OCI-LY7 (cell line): Measurements from ENCODE around the gene MYZAP. TPM values are rescaled to one million over a fixed set of nuclear protein-coding genes. Genes with fewer than 3 reads are reported as not detected.

Experiments used
- BruUV-seq: library from RNA; stranded (reverse); fragments of 400-500 nt; replicated peaks from 2 replicates; lab custom pipeline; 2021; lab: Mats Ljungman, UMichigan
- CTCF ChIA-PET: fragments of 300-600 bp; sonication (Branson Sonifier 250); formaldehyde crosslinking; loops from one replicate; lab custom pipeline; 2022; ENCODE audit warnings: antibody characterized with exemption; ENCODE audit not compliant: unreplicated experiment; lab: Charles Lee
- POLR2A ChIA-PET: fragments of 300-600 bp; sonication (Branson Sonifier 250); formaldehyde crosslinking; loops from one replicate; lab custom pipeline; 2022; ENCODE audit warnings: antibody characterized with exemption; lab: Charles Lee
- DNase-seq: peaks from one replicate; pipeline ENCODE4 v3.0.0-alpha.2; 2015; ENCODE audit warnings: low spot score
- H2AFZ ChIP-seq: fragments of 200-600 bp; sonication (generic), shearing (Covaris generic); 2 replicates; pipeline ENCODE4 v1.6.1; 2014; ENCODE audit warnings: mild to moderate bottlenecking, antibody characterized with exemption, low read length, moderate library complexity
- H3K27ac ChIP-seq: fragments of 200-600 bp; sonication (generic); 2 replicates; pipeline ENCODE4 v1.5.1; 2014; ENCODE audit warnings: mixed run types, low read depth, mild to moderate bottlenecking, moderate library complexity, low read length, inconsistent platforms; ENCODE audit not compliant: poor library complexity, severe bottlenecking
- H3K36me3 ChIP-seq: fragments of 200-600 bp; sonication (generic); 2 replicates; pipeline ENCODE4 v1.6.1; 2014; ENCODE audit warnings: mild to moderate bottlenecking, antibody characterized with exemption, low read length, moderate library complexity, mixed read lengths; ENCODE audit not compliant: insufficient read depth
- H3K4me1 ChIP-seq: fragments of 200-600 bp; sonication (generic); 2 replicates; pipeline ENCODE4 v1.5.1; 2014; ENCODE audit warnings: mild to moderate bottlenecking, low read length; ENCODE audit not compliant: insufficient read depth, poor library complexity, severe bottlenecking
- H3K4me2 ChIP-seq: fragments of 200-600 bp; sonication (generic); 2 replicates; pipeline ENCODE4 v1.6.1; 2014; ENCODE audit warnings: mild to moderate bottlenecking, low read length
- H3K4me3 ChIP-seq: fragments of 200-600 bp; sonication (generic); 2 replicates; pipeline ENCODE4 v1.5.1; 2014; ENCODE audit warnings: mild to moderate bottlenecking, low read depth, low read length; ENCODE audit not compliant: poor library complexity, severe bottlenecking
- H3K79me2 ChIP-seq: fragments of 200-600 bp; sonication (generic); 2 replicates; pipeline ENCODE4 v1.6.1; 2016; ENCODE audit warnings: low read depth, mild to moderate bottlenecking, low read length, moderate library complexity, mixed read lengths; ENCODE audit not compliant: insufficient read depth
- H3K9me2 ChIP-seq: fragments of 200-600 bp; sonication (generic); 2 replicates; pipeline ENCODE4 v1.6.1; 2016; ENCODE audit warnings: mild to moderate bottlenecking, low read length, mixed read lengths; ENCODE audit not compliant: insufficient read depth
- H3K9me3 ChIP-seq: fragments of 200-600 bp; sonication (generic); 2 replicates; pipeline ENCODE4 v1.6.1; 2014; ENCODE audit warnings: mild to moderate bottlenecking, mixed run types, low read length, mixed read lengths
- H4K20me1 ChIP-seq: fragments of 200-600 bp; sonication (generic); 2 replicates; pipeline ENCODE4 v1.6.1; 2014; ENCODE audit warnings: mild to moderate bottlenecking, antibody characterized with exemption, low read length, moderate library complexity, mixed read lengths; ENCODE audit not compliant: insufficient read depth
- EZH2phosphoT487 ChIP-seq: fragments of 200-600 bp; sonication (generic); IDR thresholded peaks from 2 replicates; pipeline ENCODE4 v1.6.1; 2018; ENCODE audit warnings: low read depth, borderline replicate concordance, mild to moderate bottlenecking, mixed run types, antibody characterized with exemption, low read length, moderate library complexity, mixed read lengths
- intact Hi-C: fragments of 100-400 bp; cut with micrococcal nuclease; formaldehyde crosslinking; loops from one replicate; pipeline ENCODE4 v1.10.0; 2022; ENCODE audit not compliant: unreplicated experiment
- total RNA-seq, 2 experiments: library from RNA; depleted of rRNA in 1 of 2; stranded (reverse); fragments of >200 nt in 1 of 2; shearing (Covaris generic) in 1 of 2; gene quantifications; 2 replicates each; pipeline ENCODE4 v1.2.3, GENCODE V29; 2014 to 2022
- TF ChIP-seq, protein P1 (sequence below): fragments of 200-600 bp; sonication (generic); conservative IDR thresholded peaks from 2 replicates; pipeline ENCODE4 v1.5.1; 2014; ENCODE audit warnings: mild to moderate bottlenecking, antibody characterized with exemption, low read length, moderate library complexity, mixed read lengths

MYZAP gene
- total RNA-seq, 2 experiments from 2014 or later: not detected

DNA sequence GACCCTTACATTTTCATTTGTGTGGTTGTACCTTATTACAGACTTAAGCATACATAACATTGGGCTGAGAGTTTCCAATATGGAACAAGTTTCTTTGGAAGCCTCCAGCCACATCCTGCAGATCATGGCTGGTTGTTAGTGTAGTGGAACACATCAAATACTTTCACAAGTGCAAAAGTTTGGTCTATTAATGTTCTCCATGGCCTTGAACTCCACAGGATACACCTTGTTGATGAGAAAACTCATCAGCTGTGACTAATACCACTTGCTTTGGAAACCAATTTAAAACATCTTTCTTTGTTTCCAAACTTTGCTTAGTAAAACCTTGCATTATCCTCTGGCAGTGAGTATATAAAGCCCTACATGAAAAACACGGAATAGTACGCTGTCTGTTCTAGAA, 46.1 kb downstream of the MYZAP start:
- Histone ChIP-seq H3K4me2 (no peak overlapping the region), H3K9me3 (no peaks in the 10 kb centered on the region), H3K79me2 (no peaks in the 10 kb centered on the region), H3K36me3 (no peaks in the 10 kb centered on the region), H2AFZ (no peak overlapping the region), H3K4me1 (no peaks in the 10 kb centered on the region), H4K20me1 (no peaks in the 10 kb centered on the region), H3K4me3 (no peak overlapping the region), H3K9me2 (no peaks in the 10 kb centered on the region), H3K27ac (no peak overlapping the region)
- no TSS peak for BruUV-seq
- intact Hi-C loops: no loop called here
- ChIA-PET CTCF (no interaction called here), POLR2A (no interaction called here)
- no peak for DNase-seq
- TF ChIP-seq, protein P1, sequence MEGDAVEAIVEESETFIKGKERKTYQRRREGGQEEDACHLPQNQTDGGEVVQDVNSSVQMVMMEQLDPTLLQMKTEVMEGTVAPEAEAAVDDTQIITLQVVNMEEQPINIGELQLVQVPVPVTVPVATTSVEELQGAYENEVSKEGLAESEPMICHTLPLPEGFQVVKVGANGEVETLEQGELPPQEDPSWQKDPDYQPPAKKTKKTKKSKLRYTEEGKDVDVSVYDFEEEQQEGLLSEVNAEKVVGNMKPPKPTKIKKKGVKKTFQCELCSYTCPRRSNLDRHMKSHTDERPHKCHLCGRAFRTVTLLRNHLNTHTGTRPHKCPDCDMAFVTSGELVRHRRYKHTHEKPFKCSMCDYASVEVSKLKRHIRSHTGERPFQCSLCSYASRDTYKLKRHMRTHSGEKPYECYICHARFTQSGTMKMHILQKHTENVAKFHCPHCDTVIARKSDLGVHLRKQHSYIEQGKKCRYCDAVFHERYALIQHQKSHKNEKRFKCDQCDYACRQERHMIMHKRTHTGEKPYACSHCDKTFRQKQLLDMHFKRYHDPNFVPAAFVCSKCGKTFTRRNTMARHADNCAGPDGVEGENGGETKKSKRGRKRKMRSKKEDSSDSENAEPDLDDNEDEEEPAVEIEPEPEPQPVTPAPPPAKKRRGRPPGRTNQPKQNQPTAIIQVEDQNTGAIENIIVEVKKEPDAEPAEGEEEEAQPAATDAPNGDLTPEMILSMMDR: no peak
- TF ChIP-seq EZH2phosphoT487: no peak

DNA sequence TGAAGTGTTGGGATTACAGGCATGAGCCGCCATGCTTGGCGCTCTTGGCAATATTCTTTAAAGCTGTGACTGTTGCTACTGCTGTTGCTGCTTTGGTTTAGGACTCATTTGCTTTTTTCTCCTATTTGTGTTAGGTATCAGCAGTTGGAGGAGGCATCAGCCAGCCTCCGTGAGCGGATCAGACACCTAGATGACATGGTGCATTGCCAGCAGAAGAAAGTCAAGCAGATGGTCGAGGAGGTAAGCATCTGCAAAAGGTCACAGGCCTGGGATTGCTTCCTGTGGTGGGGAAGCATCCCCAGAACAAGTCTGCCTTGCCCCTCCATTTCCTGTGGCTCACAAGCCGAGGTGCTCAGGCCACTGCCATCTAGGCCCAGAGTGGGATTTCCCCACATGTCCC, 47.6 kb downstream of the MYZAP start:
- H3K4me2 ChIP-seq: no peak overlapping the region
- H3K4me1 ChIP-seq: no peaks in the 10 kb centered on the region
- BruUV-seq: no TSS peak
- H3K4me3 ChIP-seq: no peak overlapping the region
- H3K27ac ChIP-seq: no peak overlapping the region
- intact Hi-C loops: no loop called here
- TF ChIP-seq EZH2phosphoT487: no peak
- TF ChIP-seq, protein P1: no peak
- H3K9me3 ChIP-seq: no peaks in the 10 kb centered on the region
- CTCF ChIA-PET: no interaction called here
- DNase-seq: no peak
- H3K9me2 ChIP-seq: no peaks in the 10 kb centered on the region
- H3K36me3 ChIP-seq: no peaks in the 10 kb centered on the region
- no peaks in the 10 kb centered on the region for H4K20me1 ChIP-seq
- no peak overlapping the region for H2AFZ ChIP-seq
- H3K79me2 ChIP-seq: no peaks in the 10 kb centered on the region
- POLR2A ChIA-PET: no interaction called here

DNA sequence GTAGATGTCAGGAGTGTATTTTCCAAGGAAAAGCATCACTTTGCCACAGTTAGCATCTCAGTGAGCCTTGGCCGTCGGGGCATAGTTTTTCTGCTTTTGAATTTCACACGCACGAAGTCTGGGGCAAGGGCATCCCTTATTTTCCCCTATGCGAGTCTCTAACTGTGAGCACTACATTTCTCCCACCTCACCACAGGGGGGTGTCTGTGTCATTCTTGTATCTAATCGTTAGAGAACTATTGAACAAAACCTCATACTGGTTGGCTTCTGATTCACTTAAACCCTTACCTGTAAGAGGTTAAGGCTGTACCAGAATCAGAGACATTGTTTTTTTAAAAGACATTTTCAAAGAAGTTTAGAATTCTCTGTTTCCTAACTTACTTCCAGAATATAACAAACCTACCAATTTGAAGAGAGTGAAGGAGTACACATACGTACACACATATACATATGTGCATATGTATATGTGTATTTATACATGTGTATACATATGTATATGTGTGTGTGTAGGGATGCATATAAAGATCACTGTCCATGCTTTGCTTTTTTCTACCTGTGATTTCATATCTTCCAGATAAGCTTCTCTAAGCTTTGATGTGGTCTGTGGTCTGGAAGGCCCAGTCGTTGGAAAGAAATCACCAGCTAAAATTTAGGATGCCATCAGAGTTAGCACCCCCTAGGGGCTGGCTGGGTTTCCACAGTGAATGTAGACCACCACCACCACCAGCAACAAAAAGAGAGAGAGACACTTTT, 49.4 kb downstream of the MYZAP start:
- TF ChIP-seq, protein P1: peak; percentile 64
- TF ChIP-seq EZH2phosphoT487: no peak
- H3K9me3 ChIP-seq: no peaks in the 10 kb centered on the region
- no peak overlapping the region for H2AFZ ChIP-seq
- H3K4me2 ChIP-seq: no peak overlapping the region
- H3K27ac ChIP-seq: no peak overlapping the region
- no peaks in the 10 kb centered on the region for H3K79me2 ChIP-seq
- no TSS peak for BruUV-seq
- ChIA-PET CTCF (no interaction called here), POLR2A (no interaction called here)
- no peak overlapping the region for H3K4me3 ChIP-seq
- no peaks in the 10 kb centered on the region for H3K9me2 ChIP-seq
- no peaks in the 10 kb centered on the region for H3K36me3 ChIP-seq
- peak; percentile 11 for DNase-seq
- H3K4me1 ChIP-seq: no peaks in the 10 kb centered on the region
- intact Hi-C loops: no loop called here
- H4K20me1 ChIP-seq: no peaks in the 10 kb centered on the region
